Neural cell (in vitro differentiated cells): ENCODE results near the gene PACSIN2. TPM values are rescaled to one million over a fixed set of nuclear protein-coding genes. Genes with fewer than 3 reads are reported as not detected.

Experiments used
- H2AFZ ChIP-seq: fragments of 200-600, 300-800 bp; sonication (generic), shearing (Covaris generic); 2 replicates; pipeline ENCODE4 v1.6.0; 2014; ENCODE audit warnings: low read depth, mild to moderate bottlenecking, antibody characterized with exemption, low read length, moderate library complexity
- H3F3A ChIP-seq: fragments of 200-600 bp; shearing (Covaris generic); 2 replicates; pipeline ENCODE4 v1.6.1; 2016; ENCODE audit warnings: mild to moderate bottlenecking, moderate library complexity, mixed read lengths, antibody characterized with exemption, low read length; ENCODE audit not compliant: insufficient read depth, poor library complexity, severe bottlenecking
- H3K27ac ChIP-seq: fragments of 200-600, 300-800 bp; sonication (generic), shearing (Covaris generic); 2 replicates; pipeline ENCODE4 v1.5.1; 2014; ENCODE audit warnings: mild to moderate bottlenecking, low read length, moderate library complexity
- H3K27me3 ChIP-seq: fragments of 300-800, 200-600 bp; sonication (generic), shearing (Covaris generic); 2 replicates; pipeline ENCODE4 v1.6.0; 2014; ENCODE audit warnings: mild to moderate bottlenecking, low read depth, low read length, moderate library complexity; ENCODE audit not compliant: insufficient read depth
- H3K36me3 ChIP-seq: fragments of 300-800, 200-600 bp; sonication (generic), shearing (Covaris generic); 2 replicates; pipeline ENCODE4 v1.5.1; 2014; ENCODE audit warnings: mild to moderate bottlenecking, antibody characterized with exemption, low read length, moderate library complexity; ENCODE audit not compliant: insufficient read depth
- H3K4me2 ChIP-seq: fragments of 300-800, 200-600 bp; sonication (generic), shearing (Covaris generic); 2 replicates; pipeline ENCODE4 v1.6.0; 2014; ENCODE audit warnings: mild to moderate bottlenecking, low read length
- H3K4me3 ChIP-seq: fragments of 300-800, 200-600 bp; sonication (generic), shearing (Covaris generic); 2 replicates; pipeline ENCODE4 v1.5.1; 2014; ENCODE audit warnings: mild to moderate bottlenecking, low read length, moderate library complexity
- H3K79me2 ChIP-seq: fragments of 200-600 bp; shearing (Covaris generic); replicated peaks from 2 replicates; pipeline ENCODE4 v1.6.0; 2014; ENCODE audit warnings: mild to moderate bottlenecking, low read length, moderate library complexity; ENCODE audit not compliant: insufficient read depth
- H3K9ac ChIP-seq: fragments of 300-800, 200-600 bp; sonication (generic), shearing (Covaris generic); 2 replicates; pipeline ENCODE4 v1.6.1; 2016; ENCODE audit warnings: mild to moderate bottlenecking, low read length, mixed read lengths
- H3K9me2 ChIP-seq: fragments of 200-600 bp; shearing (Covaris generic); 2 replicates; pipeline ENCODE4 v1.6.1; 2016; ENCODE audit warnings: mild to moderate bottlenecking, low read length, mixed read lengths; ENCODE audit not compliant: insufficient read depth
- H3K9me3 ChIP-seq: fragments of 200-600, 300-800 bp; sonication (generic), shearing (Covaris generic); 2 replicates; pipeline ENCODE4 v1.6.1; 2016; ENCODE audit warnings: mild to moderate bottlenecking, mixed run types, low read length, moderate library complexity, mixed read lengths
- H4K20me1 ChIP-seq: fragments of 200-600 bp; shearing (Covaris generic); 2 replicates; pipeline ENCODE4 v1.6.1; 2016; ENCODE audit warnings: mild to moderate bottlenecking, mixed run types; ENCODE audit not compliant: insufficient read depth
- EP300 ChIP-seq: fragments of 450-650 bp; conservative IDR thresholded peaks from 2 replicates; pipeline ENCODE4 v1.6.1; 2014; ENCODE audit warnings: antibody characterized with exemption, mild to moderate bottlenecking, moderate library complexity; ENCODE audit not compliant: poor library complexity, severe bottlenecking
- EZH2 ChIP-seq: fragments of 200-600, 300-800 bp; shearing (Covaris generic), sonication (generic); IDR thresholded peaks from 2 replicates; pipeline ENCODE4 v1.6.1; 2014; ENCODE audit warnings: antibody characterized with exemption, low read length, borderline replicate concordance, mild to moderate bottlenecking; ENCODE audit not compliant: insufficient read depth, poor library complexity, severe bottlenecking
- MXI1 ChIP-seq: fragments of 450-650 bp; conservative IDR thresholded peaks from 2 replicates; pipeline ENCODE4 v1.6.1; 2014; ENCODE audit warnings: antibody characterized with exemption, mild to moderate bottlenecking; ENCODE audit not compliant: poor library complexity, severe bottlenecking
- POLR2AphosphoS5 ChIP-seq: IDR thresholded peaks from 2 replicates; pipeline ENCODE4 v1.6.1; 2012
- RAD21 ChIP-seq: fragments of 450-650 bp; conservative IDR thresholded peaks from 2 replicates; pipeline ENCODE4 v1.6.1; 2014; ENCODE audit warnings: antibody characterized with exemption, mild to moderate bottlenecking, moderate library complexity
- SMC3 ChIP-seq: fragments of 450-650 bp; conservative IDR thresholded peaks from 2 replicates; pipeline ENCODE4 v1.6.1; 2014; ENCODE audit warnings: antibody characterized with exemption, mild to moderate bottlenecking, moderate library complexity; ENCODE audit not compliant: poor library complexity
- TAF1 ChIP-seq: IDR thresholded peaks from 2 replicates; pipeline ENCODE4 v1.6.1; 2012; ENCODE audit warnings: low read depth
- polyA plus RNA-seq: library from polyadenylated mRNA; depleted of rRNA; stranded (reverse); fragments of >200 nt; gene quantifications from 2 replicates; pipeline ENCODE4 v1.2.3, GENCODE V29; 2014
- TF ChIP-seq, protein P1 (sequence below): fragments of 450-650 bp; IDR thresholded peaks from 2 replicates; pipeline ENCODE4 v1.5.1; 2014; ENCODE audit warnings: antibody characterized with exemption, mild to moderate bottlenecking, moderate library complexity; ENCODE audit not compliant: poor library complexity, severe bottlenecking
- TF ChIP-seq, protein P2 (sequence below): IDR thresholded peaks from 2 replicates; pipeline ENCODE4 v1.6.1; 2012; ENCODE audit warnings: borderline replicate concordance

The PACSIN2 gene
- polyA plus RNA-seq, 1 donor from 2014 or later = 47.2 TPM

DNA sequence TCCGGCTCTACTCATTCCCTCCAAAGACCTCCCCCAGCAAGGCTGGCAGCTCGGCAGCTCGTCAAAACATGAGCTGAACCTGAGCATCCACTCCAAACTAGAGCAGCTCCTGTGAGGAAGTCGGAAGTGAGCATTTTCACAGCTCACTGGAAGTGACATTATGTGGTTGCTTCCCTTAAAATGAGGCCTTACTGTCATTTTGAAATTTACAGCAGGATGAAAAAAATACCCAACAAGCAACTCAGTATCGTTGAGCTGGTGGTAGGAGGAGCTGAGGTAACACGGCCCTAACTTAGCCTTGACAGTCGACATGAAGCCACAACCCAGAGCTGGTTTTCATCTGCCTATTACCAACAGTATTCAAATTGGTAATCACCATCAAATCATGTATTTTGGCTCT lies 119.9 kb downstream of the PACSIN2 start:
- Histone ChIP-seq H3K27me3 (no peaks in the 10 kb centered on the region), H3K4me3 (peak overlapping the region; percentile 1), H2AFZ (no peak overlapping the region), H3K79me2 (no peaks in the 10 kb centered on the region), H3K9ac (peak overlapping the region; percentile 30), H3K9me2 (no peaks in the 10 kb centered on the region), H3F3A (no peaks in the 10 kb centered on the region), H3K9me3 (no peaks in the 10 kb centered on the region), H3K4me2 (no peak overlapping the region), H3K36me3 (no peaks in the 10 kb centered on the region), H3K27ac (peak overlapping the region; percentile 51), H4K20me1 (no peaks in the 10 kb centered on the region)
- TF ChIP-seq RAD21 = peak; percentile 16
- TF ChIP-seq MXI1 = no peak

DNA sequence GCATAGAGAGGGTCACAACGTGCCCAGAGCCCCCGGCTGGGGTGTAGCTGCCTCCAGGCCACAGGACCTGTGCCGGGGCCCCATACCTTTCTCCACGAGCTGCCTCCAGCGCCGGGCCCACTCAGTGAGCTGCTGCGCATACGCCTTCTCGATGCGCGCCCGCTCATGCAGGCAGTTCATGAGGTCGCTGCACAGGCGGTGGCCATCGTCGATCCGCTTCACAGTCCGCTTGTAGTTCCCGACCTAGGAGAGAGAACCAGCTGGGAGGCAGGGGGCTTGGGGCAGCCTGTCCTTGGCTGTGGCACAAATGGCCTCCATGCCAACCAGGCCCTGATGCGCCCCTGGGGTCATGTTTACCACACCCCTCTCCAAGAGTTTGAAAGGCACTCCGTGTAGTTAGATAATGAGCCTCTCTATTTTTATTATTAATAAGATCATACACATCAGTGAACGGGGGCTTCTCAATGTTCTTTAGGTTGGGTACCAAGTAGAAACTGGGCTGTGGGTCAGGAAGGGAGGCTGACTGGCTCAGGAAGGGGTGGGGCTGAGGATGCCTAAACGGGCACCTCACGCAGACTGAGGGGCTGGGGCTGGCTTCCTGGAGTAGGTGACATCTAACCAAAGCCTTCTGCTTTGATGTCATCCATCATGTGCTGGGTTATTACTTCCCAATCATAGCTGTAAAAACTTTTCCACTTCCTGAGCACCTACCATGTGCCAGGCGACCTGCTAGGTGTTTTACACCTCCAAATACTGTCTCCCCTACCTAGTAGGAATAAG lies 121.4 kb downstream of the PACSIN2 start:
- Histone ChIP-seq H3K79me2 (no peaks in the 10 kb centered on the region), H3K27ac (no peak overlapping the region), H3K4me3 (no peak overlapping the region), H3K9me3 (no peaks in the 10 kb centered on the region), H4K20me1 (no peaks in the 10 kb centered on the region), H2AFZ (no peak overlapping the region), H3K9me2 (no peaks in the 10 kb centered on the region), H3K36me3 (no peaks in the 10 kb centered on the region), H3K4me2 (no peak overlapping the region), H3F3A (no peaks in the 10 kb centered on the region), H3K9ac (no peak overlapping the region), H3K27me3 (no peaks in the 10 kb centered on the region)
- TF ChIP-seq, protein P1, sequence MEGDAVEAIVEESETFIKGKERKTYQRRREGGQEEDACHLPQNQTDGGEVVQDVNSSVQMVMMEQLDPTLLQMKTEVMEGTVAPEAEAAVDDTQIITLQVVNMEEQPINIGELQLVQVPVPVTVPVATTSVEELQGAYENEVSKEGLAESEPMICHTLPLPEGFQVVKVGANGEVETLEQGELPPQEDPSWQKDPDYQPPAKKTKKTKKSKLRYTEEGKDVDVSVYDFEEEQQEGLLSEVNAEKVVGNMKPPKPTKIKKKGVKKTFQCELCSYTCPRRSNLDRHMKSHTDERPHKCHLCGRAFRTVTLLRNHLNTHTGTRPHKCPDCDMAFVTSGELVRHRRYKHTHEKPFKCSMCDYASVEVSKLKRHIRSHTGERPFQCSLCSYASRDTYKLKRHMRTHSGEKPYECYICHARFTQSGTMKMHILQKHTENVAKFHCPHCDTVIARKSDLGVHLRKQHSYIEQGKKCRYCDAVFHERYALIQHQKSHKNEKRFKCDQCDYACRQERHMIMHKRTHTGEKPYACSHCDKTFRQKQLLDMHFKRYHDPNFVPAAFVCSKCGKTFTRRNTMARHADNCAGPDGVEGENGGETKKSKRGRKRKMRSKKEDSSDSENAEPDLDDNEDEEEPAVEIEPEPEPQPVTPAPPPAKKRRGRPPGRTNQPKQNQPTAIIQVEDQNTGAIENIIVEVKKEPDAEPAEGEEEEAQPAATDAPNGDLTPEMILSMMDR = no peak
- no peak for TF ChIP-seq MXI1
- no peak for TF ChIP-seq POLR2AphosphoS5
- TF ChIP-seq RAD21 = no peak
- TF ChIP-seq EZH2 = no peak
- TF ChIP-seq, protein P2, sequence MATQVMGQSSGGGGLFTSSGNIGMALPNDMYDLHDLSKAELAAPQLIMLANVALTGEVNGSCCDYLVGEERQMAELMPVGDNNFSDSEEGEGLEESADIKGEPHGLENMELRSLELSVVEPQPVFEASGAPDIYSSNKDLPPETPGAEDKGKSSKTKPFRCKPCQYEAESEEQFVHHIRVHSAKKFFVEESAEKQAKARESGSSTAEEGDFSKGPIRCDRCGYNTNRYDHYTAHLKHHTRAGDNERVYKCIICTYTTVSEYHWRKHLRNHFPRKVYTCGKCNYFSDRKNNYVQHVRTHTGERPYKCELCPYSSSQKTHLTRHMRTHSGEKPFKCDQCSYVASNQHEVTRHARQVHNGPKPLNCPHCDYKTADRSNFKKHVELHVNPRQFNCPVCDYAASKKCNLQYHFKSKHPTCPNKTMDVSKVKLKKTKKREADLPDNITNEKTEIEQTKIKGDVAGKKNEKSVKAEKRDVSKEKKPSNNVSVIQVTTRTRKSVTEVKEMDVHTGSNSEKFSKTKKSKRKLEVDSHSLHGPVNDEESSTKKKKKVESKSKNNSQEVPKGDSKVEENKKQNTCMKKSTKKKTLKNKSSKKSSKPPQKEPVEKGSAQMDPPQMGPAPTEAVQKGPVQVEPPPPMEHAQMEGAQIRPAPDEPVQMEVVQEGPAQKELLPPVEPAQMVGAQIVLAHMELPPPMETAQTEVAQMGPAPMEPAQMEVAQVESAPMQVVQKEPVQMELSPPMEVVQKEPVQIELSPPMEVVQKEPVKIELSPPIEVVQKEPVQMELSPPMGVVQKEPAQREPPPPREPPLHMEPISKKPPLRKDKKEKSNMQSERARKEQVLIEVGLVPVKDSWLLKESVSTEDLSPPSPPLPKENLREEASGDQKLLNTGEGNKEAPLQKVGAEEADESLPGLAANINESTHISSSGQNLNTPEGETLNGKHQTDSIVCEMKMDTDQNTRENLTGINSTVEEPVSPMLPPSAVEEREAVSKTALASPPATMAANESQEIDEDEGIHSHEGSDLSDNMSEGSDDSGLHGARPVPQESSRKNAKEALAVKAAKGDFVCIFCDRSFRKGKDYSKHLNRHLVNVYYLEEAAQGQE = no peak
- TF ChIP-seq TAF1 = no peak
- TF ChIP-seq SMC3 = no peak
- TF ChIP-seq EP300 = no peak
